Right renal pelvis (tissue), 4 donors: ENCODE results near the gene SFMBT2. TPM values are rescaled to one million over a fixed set of nuclear protein-coding genes. Genes with fewer than 3 reads are reported as not detected.

Experiments
- DNase-seq, 4 donors: peaks; one replicate each; pipeline ENCODE4 v3.0.0-alpha.2; 2013; ENCODE audit warnings: low read depth in 4 of 4, low spot score in 3 of 4, missing footprints in 1 of 4
- polyA plus RNA-seq, 4 donors: library from polyadenylated mRNA; unstranded; fragments of 120-200 nt; gene quantifications; one replicate each; pipeline ENCODE4 v1.2.1, GENCODE V29; 2013; ENCODE audit not compliant: insufficient read length in 4 of 4

SFMBT2 gene
- polyA plus RNA-seq: 1 to 10 TPM; 6.4 to 7.6 (median 6.8) TPM

- no peak for DNase-seq
Observed at GRCh38 chr10:7410862-7411670, at the start of gene SFMBT2. Gene SFMBT2 (minus strand): TSS chr10:7411034. CDS start chr10:7381898, 29,136 bp downstream.

- no peak for DNase-seq
Observed at GRCh38 chr10:7460006-7460405, 49.2 kb upstream of the SFMBT2 start.

GRCh38 chr10:7458556-7458955 is 47.7 kb upstream of the SFMBT2 start:
- DNase-seq: no peak

GRCh38 chr10:7457478-7458316 is 46.9 kb upstream of the SFMBT2 start:
- DNase-seq: no peak

GRCh38 chr10:7449063-7449695 is 38.3 kb upstream of the SFMBT2 start:
- DNase-seq: no peak

GRCh38 chr10:7445474-7446185 is 34.8 kb upstream of the SFMBT2 start:
- DNase-seq: no peak

- DNase-seq: no peak
Observed at GRCh38 chr10:7444551-7445121, 33.8 kb upstream of the SFMBT2 start.

GRCh38 chr10:7443036-7443435 is 32.2 kb upstream of the SFMBT2 start:
- no peak for DNase-seq

- DNase-seq: no peak
Observed at GRCh38 chr10:7441403-7442147, 30.7 kb upstream of the SFMBT2 start.

GRCh38 chr10:7439696-7440095 is 28.9 kb upstream of the SFMBT2 start:
- DNase-seq: no peak

- peak in 3 of 4 donors; percentile 28 to 38 (median 37) for DNase-seq
Observed at GRCh38 chr10:7438196-7438986, 27.6 kb upstream of the SFMBT2 start.

GRCh38 chr10:7436490-7437100 is 25.8 kb upstream of the SFMBT2 start:
- no peak for DNase-seq

- no peak for DNase-seq
Observed at GRCh38 chr10:7435674-7436073, 24.8 kb upstream of the SFMBT2 start.

- no peak for DNase-seq
Observed at GRCh38 chr10:7434378-7434777, 23.5 kb upstream of the SFMBT2 start.

GRCh38 chr10:7433861-7434260 is 23.0 kb upstream of the SFMBT2 start:
- DNase-seq: no peak

- DNase-seq: no peak
Observed at GRCh38 chr10:7432884-7433726, 22.3 kb upstream of the SFMBT2 start.

GRCh38 chr10:7428673-7429350 is 18.0 kb upstream of the SFMBT2 start:
- no peak for DNase-seq
